Measurements from ENCODE around the gene FOLR1.
"Not testable (repeated sequence)": the region's sequence is repeated elsewhere in the genome, so short reads cannot be mapped to it uniquely, and the experiment has no call there.

The FOLR1 gene

DNA sequence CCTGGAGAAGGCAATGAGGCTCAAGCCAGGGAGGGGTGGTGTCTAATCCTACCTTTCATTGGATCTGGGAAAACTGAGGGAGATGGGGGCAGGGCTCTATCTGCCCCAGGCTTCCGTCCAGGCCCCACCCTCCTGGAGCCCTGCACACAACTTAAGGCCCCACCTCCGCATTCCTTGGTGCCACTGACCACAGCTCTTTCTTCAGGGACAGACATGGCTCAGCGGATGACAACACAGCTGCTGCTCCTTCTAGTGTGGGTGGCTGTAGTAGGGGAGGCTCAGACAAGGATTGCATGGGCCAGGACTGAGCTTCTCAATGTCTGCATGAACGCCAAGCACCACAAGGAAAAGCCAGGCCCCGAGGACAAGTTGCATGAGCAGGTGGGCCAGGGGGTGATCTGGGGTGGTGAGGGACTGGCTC lies at the start of gene FOLR1:
TSS of gene FOLR1 (plus strand) at position 180 of the 421 bp plus-strand sequence. CDS start at position 214, 34 bp downstream.
- DNase-seq: peak; percentile 8

DNA sequence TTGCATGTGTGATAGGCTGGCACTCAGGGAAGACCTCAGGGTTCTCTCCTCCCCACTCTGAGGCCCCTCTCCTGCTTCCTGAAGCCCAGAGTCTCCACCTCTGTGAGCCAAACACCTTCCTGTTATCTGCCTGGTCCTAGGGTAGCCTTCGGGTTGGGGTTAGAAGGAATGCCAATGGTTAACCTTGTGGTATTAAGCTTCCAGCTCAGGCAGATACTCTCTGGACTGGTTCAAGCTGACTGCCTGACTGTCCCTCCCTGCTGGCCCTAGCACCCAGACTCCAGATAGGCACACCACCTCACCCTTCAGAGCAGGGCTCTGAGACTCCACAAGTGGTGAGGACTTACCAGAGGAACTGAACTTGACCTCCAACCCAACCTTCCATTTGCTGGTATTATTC lies 49.4 kb upstream of the FOLR1 start:
- DNase-seq: not testable (repeated sequence)

GRCh38 chr11:72144807-72145565 lies 47.0 kb upstream of the FOLR1 start:
- no peak for DNase-seq

DNA sequence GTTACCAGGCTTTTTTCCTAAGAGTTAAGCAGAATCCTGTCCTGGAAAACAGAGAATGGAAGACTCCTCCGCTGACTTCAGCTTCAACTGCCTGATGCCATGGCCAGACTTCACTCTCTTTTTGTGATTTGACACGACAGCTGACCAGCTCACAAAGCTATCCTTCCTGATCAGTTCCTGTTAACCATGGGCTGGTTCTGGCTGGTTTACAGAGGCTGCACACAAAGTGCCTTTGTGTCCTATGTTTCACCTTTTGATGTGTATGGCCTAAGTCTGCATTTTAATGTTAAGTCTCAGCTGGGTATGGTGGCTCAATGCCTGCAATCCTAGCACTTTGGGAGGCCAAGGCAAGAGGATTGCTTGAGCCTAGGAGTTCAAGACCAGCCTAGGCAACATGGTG lies 45.3 kb upstream of the FOLR1 start:
- no peak for DNase-seq

DNA sequence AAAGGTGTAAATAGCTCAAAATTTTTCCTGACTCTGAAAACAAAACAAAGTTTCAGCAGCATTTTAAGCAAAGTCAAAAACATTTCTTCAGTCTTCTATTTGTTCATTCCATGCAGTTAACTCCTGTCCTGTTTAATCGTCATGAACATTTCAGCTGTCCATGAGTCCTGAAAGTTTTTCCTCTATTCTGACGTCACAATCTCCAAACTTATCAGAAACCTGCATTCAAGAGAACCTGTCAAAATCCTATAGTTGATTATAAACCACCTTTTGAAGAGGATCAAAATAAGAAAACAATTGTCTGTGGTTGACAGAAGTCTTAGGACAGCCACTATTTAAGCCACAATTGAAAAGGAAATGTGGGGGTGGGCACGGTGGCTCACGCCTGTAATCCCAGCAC lies 41.1 kb upstream of the FOLR1 start:
- DNase-seq: no peak

DNA sequence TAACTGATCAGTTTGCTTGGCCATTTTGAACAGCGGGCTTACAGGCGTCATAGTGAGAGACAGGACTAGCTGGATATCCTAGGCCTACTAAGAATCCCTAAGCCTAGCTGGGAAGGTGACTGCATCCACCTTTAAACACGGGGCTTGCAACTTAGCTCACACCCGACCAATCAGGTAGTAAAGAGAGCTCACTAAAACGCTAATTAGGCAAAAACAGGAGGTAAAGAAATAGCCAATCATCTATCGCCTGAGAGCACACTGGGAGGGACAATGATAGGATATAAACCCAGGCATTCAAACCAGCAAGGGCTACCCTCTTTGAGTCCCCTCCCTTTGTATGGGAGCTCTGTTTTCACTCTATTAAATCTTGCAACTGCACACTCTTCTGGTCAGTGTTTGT lies 38.1 kb upstream of the FOLR1 start:
- DNase-seq: not testable (repeated sequence)

DNA sequence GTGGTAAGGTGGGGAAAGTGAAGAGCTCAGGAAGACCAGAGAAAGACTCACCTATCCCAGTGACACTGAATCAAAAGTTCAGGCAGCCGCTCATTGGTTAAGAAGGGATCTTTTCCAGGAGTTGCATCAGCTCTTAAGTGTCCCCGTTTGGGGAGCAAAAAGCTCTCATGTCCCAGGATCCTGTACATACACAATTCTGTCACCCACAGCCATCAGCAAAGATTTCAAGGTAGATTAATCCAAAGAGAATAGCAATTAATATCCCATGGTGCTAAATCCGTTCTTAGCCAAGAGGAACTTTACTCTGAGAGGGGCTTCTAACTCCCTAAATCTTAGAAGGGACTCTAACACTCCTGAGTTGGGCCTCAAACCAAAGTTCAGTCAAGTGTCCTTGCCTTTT lies 37.1 kb upstream of the FOLR1 start:
- no peak for DNase-seq

- no peak for DNase-seq
Measured at GRCh38 chr11:72155751-72156150, 36.2 kb upstream of the FOLR1 start.

GRCh38 chr11:72157131-72157530 lies 34.8 kb upstream of the FOLR1 start:
- DNase-seq: no peak

DNA sequence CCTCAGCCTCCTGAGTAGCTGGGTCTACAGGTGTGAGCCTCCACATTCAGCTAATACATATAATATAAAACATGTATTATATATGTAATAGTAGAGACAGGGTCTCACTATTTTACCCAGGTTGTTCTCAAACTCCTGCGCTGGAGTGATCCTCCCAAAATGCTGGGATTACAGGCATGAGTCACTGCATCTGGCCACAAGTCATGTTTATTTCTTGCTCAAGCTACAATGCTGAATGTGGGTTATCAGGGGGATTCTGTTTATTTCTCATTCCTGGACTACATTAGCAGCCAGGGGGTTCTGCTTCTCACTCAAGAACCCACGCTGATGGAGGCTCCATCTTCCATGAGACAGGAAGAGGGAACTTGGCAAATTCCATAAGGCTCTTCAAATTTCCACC lies 31.6 kb upstream of the FOLR1 start:
- DNase-seq: no peak

- no peak for DNase-seq
Measured at GRCh38 chr11:72162891-72163492, 28.9 kb upstream of the FOLR1 start.

DNA sequence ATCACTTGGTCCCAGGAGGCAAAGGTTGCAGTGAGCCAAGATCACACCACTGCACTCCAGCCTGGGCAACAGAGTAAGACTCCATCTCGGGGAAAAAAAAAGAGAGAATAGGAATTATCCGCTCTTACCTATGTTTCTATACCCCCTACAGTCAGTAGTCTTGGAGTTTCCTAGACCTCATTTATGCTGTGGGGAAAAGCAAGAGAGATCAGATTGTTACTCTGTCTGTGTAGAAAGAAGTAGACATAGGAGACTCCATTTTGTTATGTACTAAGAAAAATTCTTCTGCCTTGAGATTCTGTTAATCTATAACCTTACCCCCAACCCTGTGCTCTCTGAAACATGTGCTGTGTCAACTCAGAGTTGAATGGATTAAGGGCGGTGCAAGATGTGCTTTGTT lies 27.8 kb upstream of the FOLR1 start:
- not testable (repeated sequence) for DNase-seq

- DNase-seq: not testable (repeated sequence)
Measured at GRCh38 chr11:72169046-72169555, 22.8 kb upstream of the FOLR1 start.

GRCh38 chr11:72169754-72170153 lies 22.2 kb upstream of the FOLR1 start:
- DNase-seq: not testable (repeated sequence)

DNA sequence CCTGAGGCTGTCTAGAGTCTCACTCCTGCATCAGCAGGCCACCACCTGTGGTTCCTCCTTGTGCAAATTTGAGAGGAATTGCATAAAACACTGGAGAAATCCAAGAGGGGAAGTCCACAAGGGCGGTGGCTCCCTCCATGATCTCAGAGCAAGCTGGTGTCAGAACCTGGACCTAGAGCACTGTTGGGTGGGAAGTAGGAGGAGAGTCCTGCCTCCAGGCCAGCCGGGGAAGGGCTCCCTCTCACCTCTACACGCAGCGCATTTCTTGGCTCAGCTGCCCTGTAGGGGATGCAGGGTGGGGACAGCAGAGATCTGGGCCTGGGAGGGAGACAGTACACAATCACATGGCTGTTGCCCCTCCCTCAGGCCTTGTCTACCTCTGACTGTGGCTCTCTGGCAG lies 19.9 kb upstream of the FOLR1 start:
- not testable (repeated sequence) for DNase-seq

- DNase-seq: no peak
Measured at GRCh38 chr11:72173291-72173690, 18.6 kb upstream of the FOLR1 start.

GRCh38 chr11:72174302-72175070 lies 17.5 kb upstream of the FOLR1 start:
- no peak for DNase-seq

- no peak for DNase-seq
Measured at GRCh38 chr11:72177656-72178055, 14.3 kb upstream of the FOLR1 start.

DNA sequence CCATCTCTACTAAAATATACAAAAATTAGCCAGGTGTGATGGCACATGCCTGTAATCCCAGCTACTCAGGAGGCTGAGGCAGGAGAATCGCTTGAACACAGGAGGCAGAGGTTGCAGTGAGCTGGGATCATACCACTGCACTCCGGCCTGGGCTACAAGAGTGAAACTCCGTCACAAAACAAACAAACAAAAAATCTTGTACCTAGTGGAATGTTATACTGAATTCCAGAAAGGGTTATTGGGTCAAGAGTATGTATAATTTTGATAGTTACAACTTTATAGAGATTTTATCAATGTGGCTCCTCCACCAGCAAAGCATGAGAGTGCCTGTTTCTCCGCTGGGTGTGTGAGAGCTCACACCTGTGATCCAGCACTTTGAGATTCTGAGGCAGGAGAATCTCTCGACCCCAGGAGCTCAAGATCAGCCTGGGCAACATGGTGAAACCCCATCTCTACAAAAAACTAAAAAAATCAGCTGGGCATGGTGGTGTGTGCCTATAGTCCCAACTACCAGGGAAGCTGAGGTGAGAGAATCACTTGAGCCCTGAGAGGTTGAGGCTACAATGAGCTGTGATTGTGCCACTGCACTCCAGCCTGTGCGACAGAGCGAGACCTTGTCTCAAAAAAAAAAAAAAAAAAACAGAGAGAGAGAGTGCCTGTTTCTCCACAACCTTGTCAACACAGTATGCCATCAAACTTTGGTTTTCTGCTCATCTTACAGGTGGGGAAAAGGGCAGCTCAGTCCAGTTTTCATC lies 12.7 kb upstream of the FOLR1 start:
- no peak for DNase-seq

- no peak for DNase-seq
Measured at GRCh38 chr11:72179804-72180396, 12.0 kb upstream of the FOLR1 start.

GRCh38 chr11:72180892-72181552 lies 10.9 kb upstream of the FOLR1 start:
- not testable (repeated sequence) for DNase-seq

DNA sequence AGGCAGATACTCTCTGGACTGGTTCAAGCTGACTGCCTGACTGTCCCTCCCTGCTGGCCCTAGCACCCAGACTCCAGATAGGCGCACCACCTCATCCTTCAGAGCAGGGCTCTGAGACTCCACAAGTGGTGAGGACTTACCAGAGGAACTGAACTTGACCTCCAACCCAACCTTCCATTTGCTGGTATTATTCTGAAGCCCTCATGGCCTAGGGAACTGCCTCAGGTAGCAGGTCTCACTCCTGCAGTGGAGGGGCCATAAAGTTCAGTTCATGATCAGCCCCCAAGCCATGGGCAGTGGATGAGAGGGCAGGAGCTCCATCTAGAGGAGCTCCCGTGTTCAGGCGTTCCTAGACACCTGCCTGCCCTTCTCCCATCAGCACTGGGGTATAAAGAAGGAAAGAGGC lies 10.4 kb upstream of the FOLR1 start:
- DNase-seq: peak; percentile 29

All from NCI-H82 (cell line).